ENCODE results near the gene CACNA2D3. TPM values are rescaled to one million over a fixed set of nuclear protein-coding genes. Genes with fewer than 3 reads are reported as not detected.

Gene CACNA2D3
- polyA plus RNA-seq, 3 donors = 8.3 to 21.5 (median 10.4) TPM

DNA sequence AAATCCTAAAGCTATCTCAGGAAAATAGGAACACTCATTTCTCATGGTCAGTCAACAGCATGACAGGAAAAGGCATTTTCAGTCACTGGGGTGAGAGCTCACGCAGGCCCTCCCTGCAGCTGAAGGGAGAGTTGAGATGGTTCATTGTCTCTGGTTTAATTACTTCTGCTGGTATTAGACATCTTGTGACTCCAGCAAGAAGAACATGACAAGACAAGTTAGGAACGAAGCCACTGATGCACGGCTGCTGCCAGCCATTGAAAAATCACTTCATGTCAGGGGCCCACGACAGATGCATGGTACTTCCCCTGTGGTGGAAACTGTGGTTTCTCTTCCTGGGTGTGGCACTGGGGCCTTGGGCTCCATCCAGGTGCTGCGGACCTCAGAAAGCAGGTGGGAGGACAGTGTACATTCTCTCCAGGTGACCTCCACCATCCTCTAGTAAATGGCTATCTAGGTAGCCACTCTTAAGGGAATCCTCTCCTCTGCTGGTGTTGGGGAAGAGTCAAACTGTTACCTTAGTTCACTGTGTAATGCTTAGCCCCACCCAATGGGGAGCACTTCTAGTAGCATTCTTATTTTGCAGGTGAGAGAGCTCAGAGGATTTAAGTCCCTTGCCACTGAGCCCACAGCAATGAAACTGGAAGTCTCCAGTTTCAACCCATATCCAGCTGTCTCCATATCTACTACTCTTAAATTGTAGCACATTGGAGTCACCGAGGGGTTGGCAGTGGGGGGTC lies 531.3 kb downstream of the CACNA2D3 start:
- no peak overlapping the region for H3K9ac ChIP-seq (ENCODE audit: insufficient read depth, low read length, poor library complexity, severe bottlenecking)
- H3K9me3 ChIP-seq (replicated peaks in 1 of 2; ENCODE audit: control insufficient read depth in 1 of 2, insufficient read depth in 1 of 2, low read length in 2 of 2) = peaks cover 5 to 26% of the 10 kb centered on the region in 2 donors
- Mint-ChIP-seq H3K36me3 (no peaks in the 10 kb centered on the region), H3K4me3 (no peak overlapping the region), H3K9me3 (peaks cover 2 to 35% (median 7%) of the 10 kb centered on the region in 7 donors), H3K4me1 (no peaks in the 10 kb centered on the region), H3K27ac (no peak overlapping the region), H3K27me3 (ENCODE audit: low read depth in 3 of 3) (peaks cover 0 to 2% (median 1%) of the 10 kb centered on the region in 3 donors)
- 65% methylated on average over 4 of the region's 6 CpGs for WGBS (ENCODE audit: insufficient coverage)
- H3K36me3 ChIP-seq (replicated peaks in 1 of 2; ENCODE audit: control insufficient read depth in 1 of 2, insufficient read depth in 2 of 2, low read length in 2 of 2) = no peaks in the 10 kb centered on the region
- no peaks in the 10 kb centered on the region for H3K79me2 ChIP-seq (ENCODE audit: insufficient read depth, low read length)
- H3K27me3 ChIP-seq (ENCODE audit: control insufficient read depth in 2 of 2, insufficient read depth in 2 of 2, low read length in 2 of 2) = no peaks in the 10 kb centered on the region
- H3K4me2 ChIP-seq (replicated peaks; ENCODE audit: extremely low read depth, low read length, poor library complexity, severe bottlenecking) = no peak overlapping the region
- DNase-seq = no peak
- TF ChIP-seq, protein P1, sequence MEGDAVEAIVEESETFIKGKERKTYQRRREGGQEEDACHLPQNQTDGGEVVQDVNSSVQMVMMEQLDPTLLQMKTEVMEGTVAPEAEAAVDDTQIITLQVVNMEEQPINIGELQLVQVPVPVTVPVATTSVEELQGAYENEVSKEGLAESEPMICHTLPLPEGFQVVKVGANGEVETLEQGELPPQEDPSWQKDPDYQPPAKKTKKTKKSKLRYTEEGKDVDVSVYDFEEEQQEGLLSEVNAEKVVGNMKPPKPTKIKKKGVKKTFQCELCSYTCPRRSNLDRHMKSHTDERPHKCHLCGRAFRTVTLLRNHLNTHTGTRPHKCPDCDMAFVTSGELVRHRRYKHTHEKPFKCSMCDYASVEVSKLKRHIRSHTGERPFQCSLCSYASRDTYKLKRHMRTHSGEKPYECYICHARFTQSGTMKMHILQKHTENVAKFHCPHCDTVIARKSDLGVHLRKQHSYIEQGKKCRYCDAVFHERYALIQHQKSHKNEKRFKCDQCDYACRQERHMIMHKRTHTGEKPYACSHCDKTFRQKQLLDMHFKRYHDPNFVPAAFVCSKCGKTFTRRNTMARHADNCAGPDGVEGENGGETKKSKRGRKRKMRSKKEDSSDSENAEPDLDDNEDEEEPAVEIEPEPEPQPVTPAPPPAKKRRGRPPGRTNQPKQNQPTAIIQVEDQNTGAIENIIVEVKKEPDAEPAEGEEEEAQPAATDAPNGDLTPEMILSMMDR (IDR thresholded peaks at IDR 0.05) = no peak
- intact Hi-C loops (cut with micrococcal nuclease) = no loop called here
- H3K4me1 ChIP-seq (ENCODE audit: control insufficient read depth in 1 of 2, insufficient read depth in 2 of 2, low read length in 2 of 2) = no peaks in the 10 kb centered on the region
- H3K27ac ChIP-seq (ENCODE audit: low read depth in 1 of 2, low read length in 2 of 2) = no peak overlapping the region
- no peaks in the 10 kb centered on the region for H4K20me1 ChIP-seq (ENCODE audit: insufficient read depth, low read length)
- H3K4me3 ChIP-seq (replicated peaks in 1 of 3; ENCODE audit: low read depth in 2 of 3, low read length in 3 of 3) = no peak overlapping the region
- H2AFZ ChIP-seq (ENCODE audit: insufficient read depth, low read depth, low read length, poor library complexity, severe bottlenecking) = no peak overlapping the region

- Histone ChIP-seq H3K4me3 (replicated peaks in 1 of 3; ENCODE audit: low read depth in 2 of 3, low read length in 3 of 3) (no peak overlapping the region), H3K4me2 (replicated peaks; ENCODE audit: extremely low read depth, low read length, poor library complexity, severe bottlenecking) (no peak overlapping the region), H3K36me3 (replicated peaks in 1 of 2; ENCODE audit: control insufficient read depth in 1 of 2, insufficient read depth in 2 of 2, low read length in 2 of 2) (no peaks in the 10 kb centered on the region), H3K9me3 (replicated peaks in 1 of 2; ENCODE audit: control insufficient read depth in 1 of 2, insufficient read depth in 1 of 2, low read length in 2 of 2) (peaks cover 5 to 26% of the 10 kb centered on the region in 2 donors), H3K4me1 (ENCODE audit: control insufficient read depth in 1 of 2, insufficient read depth in 2 of 2, low read length in 2 of 2) (no peaks in the 10 kb centered on the region), H2AFZ (ENCODE audit: insufficient read depth, low read depth, low read length, poor library complexity, severe bottlenecking) (no peak overlapping the region), H3K27ac (ENCODE audit: low read depth in 1 of 2, low read length in 2 of 2) (no peak overlapping the region), H3K27me3 (ENCODE audit: control insufficient read depth in 2 of 2, insufficient read depth in 2 of 2, low read length in 2 of 2) (no peaks in the 10 kb centered on the region), H3K79me2 (ENCODE audit: insufficient read depth, low read length) (no peaks in the 10 kb centered on the region), H3K9ac (ENCODE audit: insufficient read depth, low read length, poor library complexity, severe bottlenecking) (no peak overlapping the region), H4K20me1 (ENCODE audit: insufficient read depth, low read length) (no peaks in the 10 kb centered on the region)
- no peak for DNase-seq
- WGBS (ENCODE audit: insufficient coverage) = 89% methylated on average over 3 of the region's 4 CpGs
- H3K36me3 Mint-ChIP-seq = no peaks in the 10 kb centered on the region
- intact Hi-C loops (cut with micrococcal nuclease) = no loop called here
- no peak overlapping the region for H3K4me3 Mint-ChIP-seq
- H3K9me3 Mint-ChIP-seq = peaks cover 2 to 31% (median 11%) of the 10 kb centered on the region in 7 donors
- TF ChIP-seq, protein P1 (IDR thresholded peaks at IDR 0.05) = no peak
- H3K4me1 Mint-ChIP-seq = no peaks in the 10 kb centered on the region
- peaks cover 0 to 2% (median 1%) of the 10 kb centered on the region in 3 donors for H3K27me3 Mint-ChIP-seq (ENCODE audit: low read depth in 3 of 3)
- H3K27ac Mint-ChIP-seq = no peak overlapping the region
Measured at GRCh38 chr3:54654776-54655175, 532.4 kb downstream of the CACNA2D3 start.

All from CD14-positive monocyte (primary cell).